C4-2B (cell line): ENCODE data around the gene CACNA2D1.

Experiments
- H3K27ac ChIP-seq: fragments of 450-650 bp; 2 replicates; pipeline ENCODE4 v1.5.1; 2017
- CTCF ChIP-seq: fragments of 450-650 bp; conservative IDR thresholded peaks from 2 replicates; pipeline ENCODE4 v1.5.1; 2017; ENCODE audit warnings: mild to moderate bottlenecking
- ZFX ChIP-seq: fragments of 450-650 bp; IDR thresholded peaks from 2 replicates; pipeline ENCODE4 v1.6.1; 2017

The CACNA2D1 gene

GRCh38 chr7:82114237-82114636 lies 329.3 kb downstream of the CACNA2D1 start:
- no peak overlapping the region for H3K27ac ChIP-seq
- TF ChIP-seq CTCF (no peak; the same call in 1 of the 2 replicates), ZFX (no peak)

GRCh38 chr7:82110146-82110840 lies 333.3 kb downstream of the CACNA2D1 start:
- no peak for TF ChIP-seq ZFX
- no peak for TF ChIP-seq CTCF
- H3K27ac ChIP-seq: no peak overlapping the region

GRCh38 chr7:82109288-82109687 lies 334.3 kb downstream of the CACNA2D1 start:
- no peak overlapping the region for H3K27ac ChIP-seq
- TF ChIP-seq ZFX: no peak
- no peak for TF ChIP-seq CTCF

- H3K27ac ChIP-seq: no peak overlapping the region
- TF ChIP-seq CTCF (no peak), ZFX (no peak)
Observed at GRCh38 chr7:82106201-82106600, 337.4 kb downstream of the CACNA2D1 start.

- no peak overlapping the region for H3K27ac ChIP-seq
- TF ChIP-seq ZFX (no peak), CTCF (no peak)
Observed at GRCh38 chr7:82105463-82105862, 338.1 kb downstream of the CACNA2D1 start.

GRCh38 chr7:82098414-82098813 lies 345.2 kb downstream of the CACNA2D1 start:
- TF ChIP-seq ZFX (no peak), CTCF (no peak)
- H3K27ac ChIP-seq: no peak overlapping the region

GRCh38 chr7:82091126-82091684 lies 352.4 kb downstream of the CACNA2D1 start:
- H3K27ac ChIP-seq: no peak overlapping the region
- TF ChIP-seq CTCF (no peak), ZFX (no peak)
